OCI-LY7 (cell line): ENCODE results near the gene PRIM2.
"Not testable (repeated sequence)": the region's sequence is repeated elsewhere in the genome, so short reads cannot be mapped to it uniquely, and the experiment has no call there.

Experiments used
- EZH2phosphoT487 ChIP-seq: fragments of 200-600 bp; sonication (generic); IDR thresholded peaks from 2 replicates; pipeline ENCODE4 v1.6.1; 2018; ENCODE audit warnings: low read depth, borderline replicate concordance, mild to moderate bottlenecking, mixed run types, antibody characterized with exemption, low read length, moderate library complexity, mixed read lengths
- TF ChIP-seq, protein P1 (sequence below): fragments of 200-600 bp; sonication (generic); conservative IDR thresholded peaks from 2 replicates; pipeline ENCODE4 v1.5.1; 2014; ENCODE audit warnings: mild to moderate bottlenecking, antibody characterized with exemption, low read length, moderate library complexity, mixed read lengths

DNA sequence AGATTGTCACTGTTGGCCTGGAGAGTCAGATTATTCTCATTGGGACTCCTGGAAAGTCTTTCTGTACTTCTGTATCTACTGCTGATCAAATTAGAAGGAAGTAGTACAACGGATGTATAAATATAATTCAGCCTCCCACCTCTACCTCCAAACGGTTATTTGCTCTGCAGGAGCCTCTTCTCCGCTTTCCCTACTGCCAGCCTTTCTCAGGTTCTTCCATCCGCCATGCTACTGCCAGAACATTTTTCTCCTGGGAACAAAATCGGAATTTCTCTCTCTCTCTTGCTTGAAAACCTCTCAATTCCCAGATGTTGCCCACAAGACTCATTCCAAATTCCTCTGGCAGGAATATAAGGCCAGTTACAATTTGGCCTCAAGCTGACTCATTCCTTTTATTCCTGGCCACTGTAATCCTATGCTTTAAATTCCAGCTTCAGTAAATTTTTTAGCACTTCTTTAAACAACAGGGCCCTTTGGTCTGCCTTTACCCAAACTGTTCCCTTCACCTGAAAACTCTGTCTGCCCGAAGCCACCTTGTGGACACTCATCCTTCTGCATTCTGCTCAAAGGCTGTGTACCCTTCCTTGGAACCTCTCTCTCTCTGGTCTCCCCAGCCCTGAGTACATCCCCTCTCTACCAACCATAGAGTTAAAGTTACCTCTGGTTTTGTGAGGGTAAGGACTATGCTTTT, 354.7 kb downstream of the PRIM2 start:
- TF ChIP-seq, protein P1, sequence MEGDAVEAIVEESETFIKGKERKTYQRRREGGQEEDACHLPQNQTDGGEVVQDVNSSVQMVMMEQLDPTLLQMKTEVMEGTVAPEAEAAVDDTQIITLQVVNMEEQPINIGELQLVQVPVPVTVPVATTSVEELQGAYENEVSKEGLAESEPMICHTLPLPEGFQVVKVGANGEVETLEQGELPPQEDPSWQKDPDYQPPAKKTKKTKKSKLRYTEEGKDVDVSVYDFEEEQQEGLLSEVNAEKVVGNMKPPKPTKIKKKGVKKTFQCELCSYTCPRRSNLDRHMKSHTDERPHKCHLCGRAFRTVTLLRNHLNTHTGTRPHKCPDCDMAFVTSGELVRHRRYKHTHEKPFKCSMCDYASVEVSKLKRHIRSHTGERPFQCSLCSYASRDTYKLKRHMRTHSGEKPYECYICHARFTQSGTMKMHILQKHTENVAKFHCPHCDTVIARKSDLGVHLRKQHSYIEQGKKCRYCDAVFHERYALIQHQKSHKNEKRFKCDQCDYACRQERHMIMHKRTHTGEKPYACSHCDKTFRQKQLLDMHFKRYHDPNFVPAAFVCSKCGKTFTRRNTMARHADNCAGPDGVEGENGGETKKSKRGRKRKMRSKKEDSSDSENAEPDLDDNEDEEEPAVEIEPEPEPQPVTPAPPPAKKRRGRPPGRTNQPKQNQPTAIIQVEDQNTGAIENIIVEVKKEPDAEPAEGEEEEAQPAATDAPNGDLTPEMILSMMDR, result 0 out of 2 replicates have a peak, but pooled peaks have one; percentile 27
- TF ChIP-seq EZH2phosphoT487, result not testable (repeated sequence)
